GM18858 (cell line): ENCODE results near the gene STARD13.
A peak's percentile ranks its signal among the peaks of the same experiment; 100 is the strongest.

Experiments
- ATAC-seq: cut with Tn5 transposase; IDR thresholded peaks from one replicate; pipeline ENCODE4 v1.9.1; 2021; ENCODE audit not compliant: unreplicated experiment

The STARD13 gene

DNA sequence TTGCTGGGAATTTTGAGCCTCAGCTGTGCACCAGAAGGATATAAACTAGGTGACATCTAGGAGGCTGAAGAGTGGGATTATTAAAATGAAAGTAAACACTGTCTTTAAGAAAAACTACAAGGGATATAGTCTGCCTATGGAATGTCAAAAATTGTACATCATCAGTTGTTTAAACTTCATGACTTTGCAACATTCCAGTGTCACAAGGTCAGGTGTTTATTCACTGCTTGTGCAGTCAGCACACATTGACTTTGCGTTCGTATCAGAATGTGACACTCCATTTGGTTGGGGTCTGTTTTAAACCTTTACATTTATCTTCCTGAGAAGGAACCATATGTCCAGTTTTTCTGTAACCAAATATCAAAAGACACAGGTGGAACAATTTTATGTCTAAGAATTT lies 183.7 kb downstream of the STARD13 start:
- no peak for ATAC-seq

DNA sequence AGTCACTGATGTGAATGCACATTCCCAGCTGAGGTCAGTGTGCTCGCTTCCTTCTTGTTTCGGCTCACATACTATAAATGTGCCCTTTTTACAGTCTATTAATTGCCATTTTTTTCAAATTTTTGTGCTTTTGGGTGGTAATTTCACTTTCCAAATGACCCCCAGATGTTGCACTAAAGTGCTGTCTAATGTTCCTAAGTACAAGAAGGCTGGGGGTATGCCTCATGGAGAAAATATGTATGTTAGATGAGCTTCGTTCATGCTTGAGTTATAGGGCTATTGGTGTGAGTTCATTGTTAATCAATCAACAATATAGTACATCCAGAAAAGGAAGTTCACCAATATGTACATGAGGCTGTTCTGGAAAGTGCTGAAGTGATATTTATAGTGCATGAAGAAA lies 184.7 kb downstream of the STARD13 start:
- no peak for ATAC-seq

DNA sequence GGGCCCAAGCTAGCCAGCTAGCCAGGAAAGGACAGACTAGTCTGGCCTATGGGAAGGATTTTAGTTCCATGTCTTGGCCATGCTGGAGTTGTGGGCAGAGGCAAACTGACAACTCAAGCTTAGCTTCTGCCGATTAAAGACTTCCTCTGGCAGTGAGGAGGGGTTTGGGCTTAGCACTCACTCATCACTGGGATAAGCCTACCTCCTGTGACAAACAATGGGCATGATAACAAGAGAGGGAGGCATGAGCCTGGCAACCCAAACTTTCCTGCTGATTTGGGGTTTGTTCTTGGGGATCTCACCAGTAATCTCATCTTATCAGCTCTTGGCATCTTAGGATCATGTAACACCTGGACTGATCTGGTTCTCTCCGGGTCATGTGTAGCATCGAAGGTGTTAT lies 185.7 kb downstream of the STARD13 start:
- no peak for ATAC-seq

DNA sequence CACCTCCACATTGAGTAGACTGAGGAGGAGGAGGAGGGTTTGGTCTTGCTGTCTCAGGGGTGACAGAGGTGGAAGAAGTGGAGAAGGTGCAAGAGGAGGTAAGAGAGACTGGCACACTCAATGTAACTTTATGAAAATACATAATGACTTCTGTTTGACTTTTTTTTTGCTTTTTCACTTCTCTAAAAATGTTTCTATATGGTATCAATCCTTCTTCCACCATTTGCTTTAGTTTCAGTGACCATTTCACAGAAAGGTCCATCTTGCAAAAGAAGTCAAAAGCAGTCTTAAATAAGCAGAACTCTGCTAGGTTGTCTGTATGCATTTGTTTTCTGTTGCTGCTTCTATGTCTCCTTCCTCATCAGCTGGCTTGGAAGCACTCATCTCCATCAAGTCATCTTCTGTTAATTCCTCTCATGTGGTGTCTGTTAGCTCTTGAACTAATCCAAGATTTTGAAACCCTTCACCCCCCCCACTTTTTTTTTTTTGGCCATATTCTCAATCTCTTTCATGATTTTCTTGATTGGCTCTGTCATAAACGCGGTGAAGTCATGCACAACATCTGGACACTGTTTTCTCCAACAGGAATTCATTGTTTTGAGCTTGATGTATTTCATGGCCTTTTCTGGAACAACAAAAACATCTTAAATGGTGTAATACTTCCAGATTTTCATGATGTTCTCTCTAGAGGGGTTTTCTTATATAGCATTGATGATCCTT lies 188.5 kb downstream of the STARD13 start:
- peak; percentile 67 for ATAC-seq

DNA sequence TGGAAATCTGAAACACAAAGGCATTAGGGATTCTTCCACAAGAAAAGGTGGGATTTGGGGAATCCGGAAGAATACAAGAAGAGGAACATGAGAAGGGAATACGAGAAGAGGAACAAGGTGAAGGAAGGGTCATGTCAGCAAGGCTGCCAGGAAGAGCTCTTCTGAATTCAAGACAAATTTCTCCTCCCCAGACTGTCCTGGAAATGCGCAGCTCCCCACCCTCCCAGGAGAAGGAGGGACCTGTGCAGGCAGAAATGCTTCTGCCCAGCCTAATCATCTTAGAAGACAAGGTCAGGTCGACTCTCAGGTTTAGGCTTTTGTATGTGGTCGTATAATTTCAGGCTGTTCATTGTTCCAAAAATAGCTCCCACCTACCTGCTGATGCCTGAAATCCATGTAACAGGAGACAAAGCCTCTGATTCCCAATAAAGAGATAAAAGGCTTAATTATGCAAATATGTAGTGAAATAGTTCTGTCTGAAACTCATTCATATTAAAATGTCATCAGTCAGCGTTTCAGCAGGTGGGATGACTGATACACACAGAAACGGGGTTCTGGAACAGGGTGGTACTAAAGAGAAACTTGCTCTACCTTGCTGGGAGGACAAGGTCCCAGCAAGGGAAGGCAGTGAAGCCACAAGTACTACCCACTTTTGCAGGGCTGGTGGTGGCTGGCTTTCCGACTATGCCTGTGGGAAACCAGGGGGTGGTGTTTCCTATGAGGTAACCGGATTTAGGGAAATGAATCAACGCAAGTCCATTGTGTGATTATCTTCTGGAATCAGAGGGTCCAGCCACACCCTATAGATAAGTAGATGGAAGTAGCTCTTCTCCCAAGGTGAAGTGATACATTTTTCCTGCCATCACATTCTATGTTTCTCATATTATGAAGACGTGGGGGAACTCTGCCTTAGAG lies 193.2 kb downstream of the STARD13 start:
- no peak for ATAC-seq

DNA sequence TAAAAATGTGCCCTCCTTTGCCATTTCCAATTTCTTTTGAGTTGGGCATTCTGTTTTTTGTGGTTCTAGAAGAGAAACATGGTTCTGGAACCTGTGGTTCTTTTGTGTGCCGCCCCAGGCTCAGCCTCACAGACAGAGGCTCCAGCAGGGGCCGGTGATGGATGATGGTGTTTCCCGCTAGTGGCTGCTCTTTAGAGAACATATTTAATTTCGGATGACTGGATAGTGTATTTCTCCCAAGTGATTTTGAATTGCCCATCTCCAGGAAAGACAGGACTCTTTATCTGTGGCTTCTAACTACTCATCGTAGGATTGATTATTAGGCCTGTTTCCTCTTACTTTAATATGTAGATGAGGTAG lies 194.2 kb downstream of the STARD13 start:
- no peak for ATAC-seq

DNA sequence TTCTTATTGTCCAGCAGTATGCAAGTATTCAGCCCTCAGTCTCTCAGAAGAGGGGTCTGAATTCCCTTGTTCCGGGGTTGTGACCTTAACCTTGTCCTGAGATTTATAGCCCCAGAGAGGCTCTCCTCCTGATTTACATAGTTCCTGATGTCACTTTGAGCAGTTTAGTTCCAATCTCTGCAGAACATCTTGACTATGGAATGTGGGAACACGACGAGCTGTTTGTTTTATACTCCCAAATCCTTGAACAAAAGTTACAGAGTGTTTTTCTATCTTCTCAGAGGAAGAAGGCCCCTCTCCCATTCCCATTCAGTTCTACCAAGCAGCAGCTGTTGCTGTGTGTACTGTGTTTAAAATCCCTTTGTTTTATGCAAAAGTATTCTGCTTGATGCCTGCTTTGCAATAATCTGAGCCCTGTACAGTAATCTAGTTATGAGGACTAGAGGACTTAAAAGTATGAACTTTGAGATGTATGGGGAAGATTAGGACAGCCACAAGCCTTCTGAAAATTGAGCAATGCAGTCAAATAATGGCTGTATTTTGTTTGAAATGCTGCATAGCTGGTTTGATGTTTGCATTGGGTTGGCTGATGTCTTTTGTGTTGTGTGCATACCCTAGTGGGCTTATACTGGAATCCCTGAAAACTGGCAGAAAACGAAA lies 194.7 kb downstream of the STARD13 start:
- no peak for ATAC-seq

DNA sequence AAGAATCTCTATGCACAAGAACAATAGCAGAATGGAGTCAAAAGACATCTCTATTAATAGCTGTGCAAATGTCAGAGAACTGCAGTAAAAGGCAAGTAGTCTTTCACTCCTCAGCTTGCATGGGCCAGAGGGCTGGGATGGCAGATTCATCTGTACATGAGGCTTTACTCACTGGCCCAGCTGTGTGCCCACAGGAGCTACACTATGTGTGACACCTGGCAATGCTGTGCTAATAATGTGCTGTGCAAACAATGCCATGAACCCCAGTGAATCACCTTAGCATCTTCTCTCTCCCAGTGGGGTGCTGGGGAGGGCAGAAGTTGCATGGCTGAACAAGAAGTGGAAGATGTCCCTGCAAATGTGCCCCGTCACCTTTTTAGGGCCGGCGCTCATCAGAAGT lies 196.2 kb downstream of the STARD13 start:
- no peak for ATAC-seq

DNA sequence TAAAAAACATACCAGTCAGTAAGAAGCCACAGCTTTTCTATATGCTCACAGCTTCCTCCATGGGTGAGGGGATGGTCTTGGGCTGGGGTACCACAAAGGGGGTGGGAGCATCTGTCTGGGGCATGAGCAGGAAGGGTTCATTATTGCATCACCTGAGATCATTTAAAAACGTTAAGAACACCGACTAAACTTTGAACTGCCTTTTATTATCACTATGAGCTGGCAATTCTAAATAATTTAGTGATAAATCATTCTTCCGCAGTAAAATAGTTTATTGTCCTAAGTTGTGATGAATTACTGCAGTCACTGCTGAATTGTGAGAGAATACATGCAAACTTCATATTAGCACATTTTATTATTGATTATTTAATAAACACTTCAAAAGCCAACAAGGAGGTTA lies 197.8 kb downstream of the STARD13 start:
- no peak for ATAC-seq

DNA sequence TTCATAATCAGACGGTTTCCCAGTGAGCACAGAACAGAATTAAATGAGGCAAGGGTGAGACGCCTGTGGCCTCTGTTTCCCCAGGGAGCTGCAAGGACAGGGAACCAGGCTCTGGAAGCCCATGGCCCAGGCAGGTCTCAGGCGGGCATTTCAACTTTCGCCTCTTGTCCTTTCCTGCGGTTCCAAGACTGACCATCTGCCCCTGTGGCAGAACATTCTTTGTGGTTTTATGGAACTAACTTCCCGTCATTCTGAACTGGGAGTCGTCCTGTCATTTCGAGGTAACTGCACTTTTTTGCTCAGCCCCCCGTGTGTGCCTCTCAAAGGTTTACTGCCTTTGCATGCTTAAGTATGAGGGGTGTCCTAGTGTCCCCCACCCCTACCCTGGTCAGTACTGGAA lies 198.5 kb downstream of the STARD13 start:
- ATAC-seq, result no peak

DNA sequence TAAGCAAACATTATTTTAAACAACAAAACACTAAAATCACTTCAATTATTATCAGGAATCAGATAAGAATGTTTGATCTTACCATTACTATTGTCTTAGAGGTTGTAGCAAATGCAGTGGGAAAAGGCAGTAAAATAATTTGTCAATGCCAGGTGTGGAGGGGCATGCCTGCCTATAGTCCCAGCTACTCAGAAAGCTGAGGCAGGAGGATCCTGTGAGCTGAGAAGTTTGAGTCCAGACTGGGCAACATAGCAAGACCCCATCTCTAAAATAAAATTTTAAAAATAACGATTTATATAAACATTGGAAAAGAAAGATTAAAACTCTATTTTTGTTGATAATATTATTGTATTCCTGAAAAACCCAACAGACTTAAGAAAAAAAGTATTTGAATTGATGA lies 202.5 kb downstream of the STARD13 start:
- ATAC-seq, result no peak

DNA sequence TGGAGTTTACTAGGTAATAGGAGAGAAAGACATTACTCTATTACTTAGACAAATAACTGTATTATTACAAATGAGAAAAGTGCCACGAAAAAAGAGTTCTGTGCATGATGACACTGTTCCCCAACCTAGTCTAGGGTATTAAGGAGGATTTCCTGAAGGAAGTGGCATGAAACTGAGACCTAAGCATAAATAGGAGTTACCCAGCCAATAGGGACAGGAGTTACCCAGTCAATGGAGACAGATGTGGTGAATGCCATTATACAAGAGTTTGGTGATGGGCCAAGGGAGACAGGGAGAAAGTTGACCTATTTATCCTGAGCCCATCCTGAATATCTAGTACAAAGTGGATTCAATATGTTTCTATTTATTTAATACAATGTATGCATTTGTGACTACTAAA lies 203.9 kb downstream of the STARD13 start:
- no peak for ATAC-seq

DNA sequence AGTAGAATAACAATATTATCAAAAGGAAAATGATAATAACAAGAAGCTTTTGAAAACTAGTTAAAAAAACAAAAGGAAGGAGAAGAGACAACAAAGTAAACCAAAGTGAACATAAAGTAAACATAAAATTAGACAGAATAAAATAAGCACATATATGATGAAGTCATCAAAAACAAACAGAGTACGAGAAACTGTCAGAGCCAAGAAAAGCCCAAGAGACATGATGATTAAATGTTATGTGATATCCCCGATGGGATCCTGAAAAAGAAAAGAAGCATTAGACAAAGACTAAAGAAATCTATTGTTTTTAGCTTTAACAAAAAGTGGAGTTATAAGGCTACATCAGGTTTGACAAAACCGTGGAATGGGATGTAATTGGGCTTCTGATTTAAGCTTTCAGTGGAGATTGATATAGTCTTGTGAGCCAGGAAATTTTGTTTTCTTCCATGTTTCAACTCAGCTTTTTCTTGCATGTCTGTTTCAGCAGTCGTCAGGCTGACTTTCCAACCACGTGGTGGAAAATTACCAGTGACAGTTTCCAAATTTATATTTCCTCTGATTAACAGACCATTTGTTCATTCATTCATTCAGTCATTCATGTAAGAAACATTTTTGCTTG lies 204.5 kb downstream of the STARD13 start:
- ATAC-seq, result no peak

DNA sequence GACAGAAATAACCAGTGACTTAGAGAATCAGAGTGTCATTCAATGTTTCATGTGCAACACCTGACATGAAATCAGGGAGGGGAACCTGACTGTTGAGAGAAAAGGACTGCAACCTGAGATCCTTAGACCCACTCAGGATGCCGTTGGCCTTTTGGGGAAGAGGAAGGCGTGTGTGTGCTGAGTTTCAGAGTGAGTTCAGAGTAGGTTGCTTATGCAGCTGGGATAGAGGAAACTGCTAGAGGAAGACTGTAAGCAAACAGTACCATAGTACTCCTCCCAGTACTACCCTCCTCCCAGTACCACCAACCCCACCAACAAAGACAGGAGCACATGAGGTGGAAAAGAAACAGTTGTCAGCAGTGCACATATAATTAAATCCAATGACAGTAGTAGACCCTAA lies 205.6 kb downstream of the STARD13 start:
- no peak for ATAC-seq

DNA sequence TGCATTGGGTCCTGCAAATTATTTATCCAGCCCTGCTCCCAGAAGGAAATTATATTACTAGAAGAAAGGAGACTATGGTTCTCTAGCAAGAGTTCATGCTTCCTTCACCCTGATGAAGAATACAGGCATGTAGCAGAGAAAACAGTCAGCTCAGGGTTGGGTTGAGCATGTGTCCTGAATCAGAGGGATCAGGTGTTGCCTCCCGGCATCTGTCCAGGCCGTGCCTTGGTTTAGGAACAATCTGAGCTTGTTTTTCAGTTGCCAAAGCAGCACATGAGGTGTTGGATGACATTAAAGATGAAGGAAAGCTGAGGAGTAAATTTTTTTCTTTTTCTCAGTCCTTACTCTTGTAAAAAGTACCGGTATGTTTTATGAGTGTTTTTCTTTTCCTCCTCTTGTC lies 207.3 kb downstream of the STARD13 start:
- no peak for ATAC-seq

DNA sequence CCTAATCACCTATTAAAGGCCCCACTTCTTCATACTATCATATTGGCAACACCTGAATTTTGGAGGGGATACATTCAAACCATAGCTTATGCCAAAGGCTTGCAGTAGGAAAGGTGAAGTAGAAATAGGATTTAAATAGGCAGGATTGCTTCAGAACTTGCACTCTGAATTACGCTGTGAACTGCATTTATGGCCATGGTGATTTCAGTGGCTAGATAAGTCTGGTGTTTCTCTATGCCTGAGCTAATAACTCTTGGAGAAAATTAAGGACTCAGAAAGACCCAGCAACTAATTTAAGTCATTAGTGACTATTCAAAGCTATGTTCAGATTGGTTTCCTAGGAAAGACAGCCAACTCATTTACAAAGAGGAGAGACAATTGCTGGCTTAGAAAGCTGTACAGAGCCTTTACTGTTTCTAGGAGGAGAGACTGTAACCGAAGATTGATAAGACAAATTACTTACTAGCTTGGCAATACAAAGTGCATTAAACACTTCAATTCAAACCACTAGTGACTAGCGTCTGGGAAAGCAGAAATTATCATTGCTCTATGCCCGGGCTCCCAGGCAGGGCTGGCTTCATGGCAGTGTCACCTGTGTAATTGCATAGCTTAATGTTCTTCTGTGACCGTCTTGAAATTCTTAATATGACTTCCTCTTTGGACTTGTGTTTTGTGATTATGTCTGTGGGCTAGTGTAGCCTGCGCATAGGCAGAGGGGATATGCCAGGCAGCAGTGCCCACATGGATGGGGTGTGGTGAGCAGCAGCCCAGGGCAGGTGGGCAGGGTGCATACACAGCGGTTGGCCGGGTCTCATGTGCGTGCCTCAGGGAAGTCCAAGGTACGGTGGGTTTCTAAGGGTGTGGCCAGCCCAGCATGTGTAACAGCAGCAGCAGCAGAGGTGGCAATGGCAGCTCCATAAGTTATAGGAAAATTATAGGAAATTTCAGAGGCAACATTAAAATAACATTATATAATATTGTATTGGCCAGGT lies 209.3 kb downstream of the STARD13 start:
- ATAC-seq, result no peak

DNA sequence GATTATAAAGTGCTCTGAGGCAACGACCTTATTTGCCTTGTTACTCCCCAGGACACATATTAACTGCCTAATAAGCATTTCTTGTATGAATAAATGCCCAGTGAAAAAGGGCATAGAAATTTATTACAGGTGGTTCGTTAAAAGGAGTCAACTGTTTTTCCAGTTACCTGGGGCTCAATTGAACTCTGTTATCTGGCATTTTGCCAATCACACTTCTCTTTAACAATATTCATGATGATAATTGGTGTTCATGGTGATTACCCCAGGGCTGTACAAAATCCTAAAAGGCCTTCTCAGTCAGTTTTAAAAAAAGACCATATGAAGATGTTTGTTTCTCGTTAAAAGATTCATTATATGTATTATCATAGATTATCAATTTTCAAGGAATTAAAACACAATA lies 212.2 kb downstream of the STARD13 start:
- ATAC-seq, result no peak

DNA sequence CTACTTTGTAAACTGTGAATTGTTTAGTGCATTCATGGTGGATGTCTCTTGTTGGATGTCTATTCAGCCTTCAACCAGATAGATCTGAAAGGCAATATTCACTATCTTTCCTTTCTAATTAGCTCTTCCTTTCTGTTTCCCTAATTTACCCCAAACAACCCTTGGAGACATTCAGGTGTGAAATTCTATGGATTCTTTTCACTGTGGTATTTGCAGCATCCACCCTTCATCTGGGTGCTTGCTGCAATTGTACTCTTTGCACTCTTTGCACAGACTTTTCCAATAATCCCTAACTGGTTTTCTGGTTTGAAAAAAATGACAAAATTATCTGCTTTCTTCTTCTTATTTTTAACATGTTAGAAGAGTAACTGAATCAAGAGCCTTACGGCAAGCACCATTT lies 212.8 kb downstream of the STARD13 start:
- ATAC-seq, result no peak

DNA sequence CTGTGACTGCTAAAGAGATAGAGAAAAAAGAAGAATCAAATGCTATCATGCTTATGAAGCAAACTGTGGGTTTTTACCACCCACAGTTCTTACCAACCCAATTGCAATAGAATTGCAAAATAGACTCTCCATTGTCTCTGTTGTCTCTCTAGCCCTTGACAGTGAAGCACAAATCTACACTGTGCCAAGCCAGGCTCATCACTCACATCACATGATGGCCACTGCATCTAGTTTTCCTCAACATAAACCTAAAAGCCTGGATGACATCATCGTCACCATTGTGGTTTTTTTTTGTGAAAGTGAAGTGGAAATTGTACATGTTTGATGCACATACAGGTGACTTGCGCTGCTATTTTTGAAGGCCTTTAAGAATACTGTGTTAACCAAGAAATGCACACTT lies 213.3 kb downstream of the STARD13 start:
- no peak for ATAC-seq

DNA sequence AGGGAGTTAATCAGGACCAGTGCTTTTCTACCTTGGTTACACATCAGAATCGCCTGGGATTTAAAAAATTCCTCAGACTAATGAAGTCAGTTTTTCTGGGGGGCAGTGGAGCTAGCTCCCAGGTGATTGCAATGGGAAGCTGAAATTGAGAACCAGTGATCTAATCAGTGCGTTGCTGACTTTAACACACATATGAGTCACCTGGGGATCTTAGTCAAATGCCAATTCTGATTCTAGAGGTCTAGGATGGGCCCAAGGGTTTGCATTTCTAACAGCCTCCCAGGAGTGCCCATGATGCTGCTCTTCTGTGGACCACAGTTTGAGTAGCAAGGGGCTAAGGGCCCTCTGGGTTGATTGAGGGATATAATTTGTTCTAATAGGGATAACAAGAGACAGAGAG lies 214.8 kb downstream of the STARD13 start:
- no peak for ATAC-seq
